ENCODE data around the gene FADS3. TPM values are rescaled to one million over a fixed set of nuclear protein-coding genes. Genes with fewer than 3 reads are reported as not detected.

The FADS3 gene
- total RNA-seq, 4 donors from 2014 or later, result 25.2 to 37.6 (median 31.2) TPM

DNA sequence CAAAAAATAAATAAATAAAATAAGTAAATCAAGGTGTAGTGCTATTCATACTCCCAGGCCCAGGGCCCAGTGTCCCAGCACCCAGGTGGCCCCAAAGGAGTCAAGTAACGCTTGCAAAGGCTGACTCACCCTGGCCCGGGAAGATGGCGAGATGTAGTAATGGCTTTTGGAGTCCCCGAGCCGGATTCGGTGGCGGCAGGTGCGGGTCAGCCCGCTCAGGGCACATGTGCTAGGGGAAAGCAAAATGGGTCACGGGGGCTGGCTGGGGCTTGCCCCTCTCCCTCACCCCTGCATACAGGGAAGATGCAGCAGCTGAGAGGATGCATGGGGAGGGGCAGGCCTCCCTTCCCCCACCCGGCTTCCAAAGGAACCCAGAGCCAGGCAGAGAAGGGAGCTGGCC is 11.0 kb upstream of the FADS3 start:
- WGBS, 2 donors, result 86 to 90% methylated on average over 11 of the region's 11 CpGs
- H3K9me3 ChIP-seq, result no peaks in the 10 kb centered on the region
- no peaks in the 10 kb centered on the region for H3K4me1 ChIP-seq
- DNase-seq, result no peak
- intact Hi-C loops (cut with DNase I), result loop anchor here (5.0 kb wide), 1 partner anchor 45 kb away; no protein-coding TSS in a partner anchor
- no peaks in the 10 kb centered on the region for H3K27me3 ChIP-seq
- H3K4me3 ChIP-seq (replicated peaks in 1 of 3), result no peak overlapping the region
- TF ChIP-seq, protein P1, sequence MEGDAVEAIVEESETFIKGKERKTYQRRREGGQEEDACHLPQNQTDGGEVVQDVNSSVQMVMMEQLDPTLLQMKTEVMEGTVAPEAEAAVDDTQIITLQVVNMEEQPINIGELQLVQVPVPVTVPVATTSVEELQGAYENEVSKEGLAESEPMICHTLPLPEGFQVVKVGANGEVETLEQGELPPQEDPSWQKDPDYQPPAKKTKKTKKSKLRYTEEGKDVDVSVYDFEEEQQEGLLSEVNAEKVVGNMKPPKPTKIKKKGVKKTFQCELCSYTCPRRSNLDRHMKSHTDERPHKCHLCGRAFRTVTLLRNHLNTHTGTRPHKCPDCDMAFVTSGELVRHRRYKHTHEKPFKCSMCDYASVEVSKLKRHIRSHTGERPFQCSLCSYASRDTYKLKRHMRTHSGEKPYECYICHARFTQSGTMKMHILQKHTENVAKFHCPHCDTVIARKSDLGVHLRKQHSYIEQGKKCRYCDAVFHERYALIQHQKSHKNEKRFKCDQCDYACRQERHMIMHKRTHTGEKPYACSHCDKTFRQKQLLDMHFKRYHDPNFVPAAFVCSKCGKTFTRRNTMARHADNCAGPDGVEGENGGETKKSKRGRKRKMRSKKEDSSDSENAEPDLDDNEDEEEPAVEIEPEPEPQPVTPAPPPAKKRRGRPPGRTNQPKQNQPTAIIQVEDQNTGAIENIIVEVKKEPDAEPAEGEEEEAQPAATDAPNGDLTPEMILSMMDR (IDR thresholded peaks at IDR 0.05), result no peak
- no peak for TF ChIP-seq POLR2A (IDR thresholded peaks at IDR 0.05)
- H3K27ac ChIP-seq, result no peak overlapping the region
- H3K36me3 ChIP-seq, result peaks cover 0 to 8% of the 10 kb centered on the region in 2 donors

DNA sequence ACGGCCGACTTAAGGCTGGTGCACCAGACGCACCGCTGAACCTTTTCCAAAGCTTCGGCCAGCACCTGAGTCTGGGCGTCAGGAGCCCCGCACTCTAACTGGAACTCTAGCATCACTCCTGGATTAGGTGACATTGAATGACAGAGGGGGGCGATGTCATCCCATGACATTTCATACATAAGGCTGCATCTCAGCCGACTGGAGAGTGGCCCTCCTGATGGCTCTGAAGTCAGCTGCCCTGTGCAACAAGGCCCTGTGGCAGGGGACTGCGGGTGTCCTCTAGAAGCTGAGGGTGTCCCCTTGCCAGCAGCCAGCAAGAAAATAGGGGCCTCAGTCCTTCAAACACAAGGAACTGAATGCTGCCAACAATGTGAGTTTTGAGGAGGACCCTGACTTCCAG is 10.1 kb upstream of the FADS3 start:
- Histone ChIP-seq H3K4me3 (replicated peaks in 1 of 3) (no peak overlapping the region), H3K27ac (no peak overlapping the region), H3K36me3 (peaks cover 0 to 8% of the 10 kb centered on the region in 2 donors), H3K4me1 (no peaks in the 10 kb centered on the region), H3K9me3 (no peaks in the 10 kb centered on the region), H3K27me3 (no peaks in the 10 kb centered on the region)
- WGBS, 2 donors, result 83 to 94% methylated on average over 7 to 10 of the region's 10 CpGs
- intact Hi-C loops (cut with DNase I), result loop anchor here (5.0 kb wide), 1 partner anchor 46 kb away; no protein-coding TSS in a partner anchor
- no peak for TF ChIP-seq POLR2A (IDR thresholded peaks at IDR 0.05)
- TF ChIP-seq, protein P1 (IDR thresholded peaks at IDR 0.05), result no peak
- no peak for DNase-seq

DNA sequence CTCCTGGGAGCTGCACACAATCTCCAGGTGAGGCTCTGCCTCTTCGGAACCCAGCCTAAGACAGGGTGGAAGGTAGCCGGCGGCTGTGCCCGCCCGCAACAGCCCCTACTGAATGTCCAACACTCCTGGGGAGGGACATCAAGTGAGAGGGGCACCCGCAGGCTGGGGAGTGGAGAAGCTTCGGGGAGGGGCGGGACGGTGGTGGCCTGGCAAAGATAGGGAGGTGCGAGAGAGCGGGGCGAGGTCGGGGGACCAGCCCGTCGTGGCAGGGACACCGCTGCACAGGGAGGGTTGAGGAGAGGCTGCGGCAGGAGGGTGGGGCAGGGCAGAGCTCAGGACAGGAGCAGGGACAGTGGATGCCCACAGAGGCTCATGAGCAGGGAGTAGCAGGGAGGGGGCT is 8.9 kb upstream of the FADS3 start:
- TF ChIP-seq, protein P1 (IDR thresholded peaks at IDR 0.05), result no peak
- no peak for TF ChIP-seq POLR2A (IDR thresholded peaks at IDR 0.05)
- no peak for DNase-seq
- intact Hi-C loops (cut with DNase I), result loop anchor here (5.0 kb wide), 1 partner anchor 47 kb away; no protein-coding TSS in a partner anchor
- peaks cover 0 to 2% of the 10 kb centered on the region in 2 donors for H3K4me1 ChIP-seq
- no peak overlapping the region for H3K4me3 ChIP-seq (replicated peaks in 1 of 3)
- no peaks in the 10 kb centered on the region for H3K27me3 ChIP-seq
- 93 to 98% methylated on average over 12 to 17 of the region's 17 CpGs for WGBS, 2 donors
- H3K27ac ChIP-seq, result peak overlapping the region in 1 of 3 donors; percentile 2
- no peaks in the 10 kb centered on the region for H3K9me3 ChIP-seq
- no peaks in the 10 kb centered on the region for H3K36me3 ChIP-seq

DNA sequence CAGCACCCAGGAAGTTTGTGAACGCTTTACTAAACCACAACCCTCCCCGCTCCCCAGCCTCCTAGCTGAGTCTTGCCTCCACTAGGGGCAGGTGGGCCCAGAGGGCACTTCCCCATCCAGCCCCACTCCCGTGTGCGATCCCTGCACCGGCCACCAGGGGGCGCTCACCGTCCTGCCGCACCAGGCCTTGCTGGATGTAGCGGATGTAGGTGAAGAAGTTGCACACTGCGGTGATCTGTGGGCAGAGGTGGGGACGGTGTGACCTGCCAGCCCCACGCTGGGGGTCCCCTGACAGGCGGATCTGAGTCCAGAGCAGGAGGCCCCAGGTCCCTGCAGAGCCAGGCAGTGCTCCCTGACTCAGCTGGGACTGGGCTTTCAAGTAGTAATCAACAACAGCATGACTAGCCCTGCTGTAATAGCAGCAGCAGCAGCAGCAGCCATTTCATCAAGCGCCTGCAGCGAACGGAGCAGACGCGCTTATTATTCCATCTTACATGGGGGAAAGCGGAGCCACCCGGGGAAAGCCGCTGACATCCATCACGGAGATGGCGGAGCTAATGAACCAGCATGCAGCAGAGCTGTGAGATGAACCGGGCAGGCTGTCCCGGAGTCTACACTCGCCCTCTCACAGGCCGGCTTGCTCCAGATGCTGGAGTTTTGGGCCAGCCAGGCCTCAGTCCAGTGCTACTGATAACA is 7.9 kb upstream of the FADS3 start:
- Histone ChIP-seq H3K27me3 (no peaks in the 10 kb centered on the region), H3K4me1 (peaks cover 0 to 5% of the 10 kb centered on the region in 2 donors), H3K36me3 (no peaks in the 10 kb centered on the region), H3K27ac (peak overlapping the region in 1 of 3 donors; percentile 9), H3K9me3 (no peaks in the 10 kb centered on the region), H3K4me3 (replicated peaks in 1 of 3) (no peak overlapping the region)
- intact Hi-C loops (cut with DNase I), result loop anchor here (5.0 kb wide), 2 partner anchors 158 to 183 kb away; no protein-coding TSS in a partner anchor
- DNase-seq, result peak; percentile 66 to 70
- no peak for TF ChIP-seq POLR2A (IDR thresholded peaks at IDR 0.05)
- TF ChIP-seq, protein P1 (IDR thresholded peaks at IDR 0.05), result peak; percentile 92 to 100 (median 98)
- WGBS, 2 donors, result 11 to 65% methylated on average over 3 to 18 of the region's 27 CpGs

DNA sequence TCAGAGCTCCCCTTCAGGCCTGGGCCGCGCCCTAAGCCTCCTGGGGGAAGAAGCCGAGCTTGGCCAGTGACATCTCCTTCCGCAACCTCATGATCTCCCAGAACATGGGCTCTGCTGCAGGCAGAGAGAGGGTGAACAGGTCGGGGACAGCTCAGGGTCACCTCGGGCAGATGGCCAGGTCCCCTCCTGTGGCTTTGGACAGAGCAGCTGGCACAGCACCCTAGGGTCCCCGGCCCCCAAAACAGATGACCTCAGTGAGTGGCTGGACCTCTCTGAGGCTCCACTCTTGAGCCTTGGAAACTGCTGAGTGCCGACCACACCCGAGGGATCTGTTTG is 6.9 kb upstream of the FADS3 start:
- peaks cover 0 to 5% of the 10 kb centered on the region in 2 donors for H3K4me1 ChIP-seq
- no peak overlapping the region for H3K4me3 ChIP-seq (replicated peaks in 1 of 3)
- TF ChIP-seq, protein P1 (IDR thresholded peaks at IDR 0.05), result no peak
- no peak for TF ChIP-seq POLR2A (IDR thresholded peaks at IDR 0.05)
- intact Hi-C loops (cut with DNase I), result loop anchor here (5.0 kb wide), 2 partner anchors 159 to 184 kb away; no protein-coding TSS in a partner anchor
- H3K36me3 ChIP-seq, result no peaks in the 10 kb centered on the region
- no peaks in the 10 kb centered on the region for H3K27me3 ChIP-seq
- H3K9me3 ChIP-seq, result no peaks in the 10 kb centered on the region
- 85 to 88% methylated on average over 6 of the region's 9 CpGs for WGBS, 2 donors
- H3K27ac ChIP-seq, result no peak overlapping the region
- DNase-seq, result no peak
